H1 (cell line): Measurements from ENCODE around the gene KRTAP29-1. TPM values are rescaled to one million over a fixed set of nuclear protein-coding genes. Genes with fewer than 3 reads are reported as not detected.

Experiments
- CTCF ChIA-PET: fragments of 300-600 bp; sonication (Branson Sonifier 250); formaldehyde crosslinking; loops from one replicate; lab custom pipeline; 2021; ENCODE audit not compliant: partially characterized antibody; lab: Charles Lee
- POLR2A ChIA-PET: fragments of 300-600 bp; sonication (Branson Sonifier 250); formaldehyde crosslinking; loops from one replicate; lab custom pipeline; 2021; ENCODE audit warnings: inconsistent platforms; ENCODE audit not compliant: partially characterized antibody; lab: Charles Lee
- DNase-seq, 2 experiments: peaks; one replicate each; pipeline versions ENCODE4 v3.0.0 to v3.0.0-alpha.2; 2010 to 2022; ENCODE audit warnings: low spot score in 2 of 2, low read depth in 1 of 2, mixed read lengths in 1 of 2
- FAIRE-seq: peaks from 2 replicates; lab custom pipeline; 2011; peaks lifted over from hg19 to GRCh38; lab: Jason Lieb, UNC
- H2AFZ ChIP-seq: 2 replicates; pipeline ENCODE4 v1.8.1; 2012; ENCODE audit warnings: low read length, inconsistent platforms
- H2AK5ac ChIP-seq: 2 replicates; pipeline ENCODE4 v1.6.1; 2013; ENCODE audit warnings: low read depth, low read length
- H2BK120ac ChIP-seq: replicated peaks from 2 replicates; pipeline ENCODE3; 2013; ENCODE audit warnings: low read depth, low read length, inconsistent platforms
- H2BK12ac ChIP-seq: 2 replicates; pipeline ENCODE4 v1.6.1; 2013; ENCODE audit warnings: low read depth, low read length
- H2BK15ac ChIP-seq: 2 replicates; pipeline ENCODE4 v1.6.1; 2013; ENCODE audit warnings: low read length
- H2BK20ac ChIP-seq: 2 replicates; pipeline ENCODE4 v1.6.1; 2013; ENCODE audit warnings: low read length
- H2BK5ac ChIP-seq: 2 replicates; pipeline ENCODE4 v1.6.1; 2013; ENCODE audit warnings: low read depth, low read length
- H3K14ac ChIP-seq: 2 replicates; pipeline ENCODE4 v1.6.1; 2013; ENCODE audit warnings: inconsistent platforms; ENCODE audit not compliant: insufficient read length
- H3K18ac ChIP-seq: 2 replicates; pipeline ENCODE4 v1.6.1; 2013; ENCODE audit warnings: low read length; ENCODE audit errors: extremely low read depth
- H3K23ac ChIP-seq: 2 replicates; pipeline ENCODE4 v1.6.1; 2013; ENCODE audit warnings: inconsistent platforms; ENCODE audit not compliant: insufficient read length
- H3K23me2 ChIP-seq: 2 replicates; pipeline ENCODE4 v1.6.1; 2013; ENCODE audit warnings: low read depth, low read length
- H3K27ac ChIP-seq: 2 replicates; pipeline ENCODE4 v1.6.1; 2011; ENCODE audit warnings: low read depth, low read length, inconsistent platforms
- H3K27me3 ChIP-seq, 4 experiments: replicated peaks in 1 of 4; 1 replicate in 1 of 4; 2 replicates in 3 of 4; pipeline versions ENCODE4 v1.6.1 to v1.8.1; 2011 to 2013; ENCODE audit warnings: low read length in 3 of 4, mild to moderate bottlenecking in 3 of 4, inconsistent platforms in 2 of 4, mixed read lengths in 2 of 4, moderate library complexity in 1 of 4; ENCODE audit not compliant: control insufficient read depth in 3 of 4, insufficient read depth in 3 of 4; ENCODE audit errors: extremely low read depth in 1 of 4
- H3K36me3 ChIP-seq, 4 experiments: 2 replicates each; pipeline versions ENCODE4 v1.6.1 to v1.8.1; 2011 to 2013; ENCODE audit warnings: mild to moderate bottlenecking in 4 of 4, low read length in 3 of 4, moderate library complexity in 2 of 4, control low read depth in 1 of 4, inconsistent platforms in 1 of 4; ENCODE audit not compliant: insufficient read depth in 4 of 4, control insufficient read depth in 2 of 4
- H3K4ac ChIP-seq: replicated peaks from 2 replicates; pipeline ENCODE3; 2013; ENCODE audit warnings: low read length, low read depth, mixed read lengths, inconsistent platforms; ENCODE audit not compliant: insufficient read length
- H3K4me1 ChIP-seq, 4 experiments: replicated peaks in 1 of 4; 1 replicate in 1 of 4; 2 replicates in 3 of 4; pipeline versions ENCODE4 v1.6.1 to v1.8.1; 2011 to 2013; ENCODE audit warnings: low read length in 3 of 4, inconsistent platforms in 2 of 4, mixed read lengths in 1 of 4; ENCODE audit not compliant: insufficient read depth in 4 of 4, control insufficient read depth in 3 of 4
- H3K4me2 ChIP-seq, 2 experiments: 2 replicates each; pipeline versions ENCODE4 v1.6.1 to v1.8.1; 2011 to 2013; ENCODE audit warnings: low read depth in 2 of 2, low read length in 2 of 2, control low read depth in 1 of 2, inconsistent platforms in 1 of 2, mild to moderate bottlenecking in 1 of 2; ENCODE audit not compliant: insufficient read depth in 1 of 2
- H3K4me3 ChIP-seq, 4 experiments: fragments of 200-600, 300-600 bp in 1 of 4; sonication (generic), shearing (Covaris generic), sonication (Bioruptor Twin) in 1 of 4; 2 replicates each; pipeline versions ENCODE4 v1.5.1 to v1.8.1; 2011 to 2016; ENCODE audit warnings: low read length in 4 of 4, low read depth in 3 of 4, control low read depth in 2 of 4, inconsistent platforms in 2 of 4, mild to moderate bottlenecking in 2 of 4, mixed read lengths in 1 of 4, moderate library complexity in 1 of 4; ENCODE audit not compliant: insufficient read depth in 2 of 4; ENCODE audit errors: extremely low read depth in 1 of 4
- H3K56ac ChIP-seq: replicated peaks from 2 replicates; pipeline ENCODE3; 2013; ENCODE audit warnings: low read depth, mild to moderate bottlenecking, mixed read lengths, low read length, inconsistent platforms; ENCODE audit not compliant: insufficient read length
- H3K79me1 ChIP-seq: 2 replicates; pipeline ENCODE4 v1.6.1; 2013; ENCODE audit warnings: low read depth, low read length, control low read depth
- H3K79me2 ChIP-seq, 2 experiments: 2 replicates each; pipeline versions ENCODE4 v1.6.1 to v1.8.1; 2012 to 2013; ENCODE audit warnings: low read length in 2 of 2, mild to moderate bottlenecking in 2 of 2, inconsistent platforms in 1 of 2; ENCODE audit not compliant: insufficient read depth in 2 of 2, control insufficient read depth in 1 of 2
- H3K9ac ChIP-seq, 4 experiments: replicated peaks in 1 of 4; 1 replicate in 1 of 4; 2 replicates in 3 of 4; pipeline versions ENCODE4 v1.6.1 to v1.8.1; 2011 to 2013; ENCODE audit warnings: low read depth in 3 of 4, low read length in 3 of 4, control low read depth in 2 of 4, mild to moderate bottlenecking in 2 of 4, moderate library complexity in 2 of 4, inconsistent platforms in 1 of 4; ENCODE audit errors: extremely low read depth in 1 of 4
- H3K9me3 ChIP-seq, 2 experiments: 2 replicates each; pipeline versions ENCODE4 v1.6.1 to v1.8.1; 2012 to 2013; ENCODE audit warnings: mild to moderate bottlenecking in 2 of 2, moderate library complexity in 2 of 2, control low read depth in 1 of 2, inconsistent platforms in 1 of 2, low read depth in 1 of 2, low read length in 1 of 2, mixed read lengths in 1 of 2; ENCODE audit not compliant: insufficient read depth in 2 of 2
- H4K20me1 ChIP-seq, 2 experiments: replicated peaks in 1 of 2; 2 replicates each; pipeline versions ENCODE3 to v1.8.1; 2011 to 2013; ENCODE audit warnings: inconsistent platforms in 2 of 2, low read length in 2 of 2, mild to moderate bottlenecking in 1 of 2; ENCODE audit not compliant: insufficient read depth in 2 of 2, control insufficient read depth in 1 of 2
- H4K5ac ChIP-seq: 2 replicates; pipeline ENCODE4 v1.6.1; 2013; ENCODE audit warnings: low read length, low read depth, mixed read lengths, inconsistent platforms; ENCODE audit not compliant: insufficient read length
- H4K8ac ChIP-seq: 2 replicates; pipeline ENCODE4 v1.8.0; 2013; ENCODE audit warnings: mild to moderate bottlenecking, moderate library complexity, low read length, inconsistent platforms; ENCODE audit not compliant: insufficient read depth; ENCODE audit errors: extremely low read depth
- H4K91ac ChIP-seq: replicated peaks from 2 replicates; pipeline ENCODE3; 2013; ENCODE audit warnings: low read length, mixed read lengths, inconsistent platforms; ENCODE audit not compliant: insufficient read length
- CHD1 ChIP-seq: IDR thresholded peaks from 2 replicates; pipeline ENCODE4 v1.6.1; 2012; ENCODE audit warnings: low read depth, low read length, improper control_type of control experiment
- CREB1 ChIP-seq: IDR thresholded peaks from 2 replicates; pipeline ENCODE4 v1.6.1; 2012; ENCODE audit warnings: inconsistent platforms
- CTBP2 ChIP-seq: IDR thresholded peaks from 2 replicates; pipeline ENCODE4 v1.7.0; 2011; ENCODE audit warnings: borderline replicate concordance, mild to moderate bottlenecking, moderate library complexity, mixed read lengths, low read length; ENCODE audit not compliant: insufficient read depth, insufficient read length
- GABPA ChIP-seq: IDR thresholded peaks from 2 replicates; pipeline ENCODE4 v1.6.1; 2011; ENCODE audit warnings: mild to moderate bottlenecking, low read length, moderate library complexity, borderline replicate concordance; ENCODE audit not compliant: insufficient read depth
- POLR2A ChIP-seq, 2 experiments: IDR thresholded peaks; 1 replicate in 1 of 2; 2 replicates in 1 of 2; pipeline ENCODE4 v1.6.1; 2011; ENCODE audit warnings: low read depth in 2 of 2, low read length in 2 of 2, mild to moderate bottlenecking in 2 of 2; ENCODE audit errors: control extremely low read depth in 1 of 2
- POLR2AphosphoS5 ChIP-seq: IDR thresholded peaks from 2 replicates; pipeline ENCODE4 v1.6.1; 2011; ENCODE audit warnings: low read depth, low read length
- RAD21 ChIP-seq, 2 experiments: IDR thresholded peaks in 1 of 2; conservative IDR thresholded peaks in 1 of 2; 2 replicates each; pipeline ENCODE4 v1.6.1; 2011; ENCODE audit warnings: low read depth in 2 of 2, low read length in 2 of 2, improper control_type of control experiment in 1 of 2, inconsistent platforms in 1 of 2, mild to moderate bottlenecking in 1 of 2, moderate library complexity in 1 of 2
- SIX5 ChIP-seq: IDR thresholded peaks from 2 replicates; pipeline ENCODE4 v1.6.1; 2011; ENCODE audit warnings: mild to moderate bottlenecking, low read depth, low read length
- SP2 ChIP-seq: IDR thresholded peaks from 2 replicates; pipeline ENCODE4 v1.6.1; 2012; ENCODE audit warnings: mild to moderate bottlenecking, low read length, inconsistent platforms
- TAF1 ChIP-seq: IDR thresholded peaks from 2 replicates; pipeline ENCODE4 v1.6.1; 2011; ENCODE audit warnings: mild to moderate bottlenecking, low read depth, low read length
- TBP ChIP-seq: IDR thresholded peaks from 2 replicates; pipeline ENCODE4 v1.6.1; 2011; ENCODE audit warnings: low read depth, low read length, improper control_type of control experiment
- YY1 ChIP-seq: IDR thresholded peaks from 2 replicates; pipeline ENCODE4 v1.6.1; 2011; ENCODE audit warnings: low read depth, mild to moderate bottlenecking, low read length
- WGBS, 2 experiments: shearing (Covaris generic) in 1 of 2; methylation state at CpG; one replicate each; pipeline versions ENCODE4 v1.1.6 to v1.1.7; 2013 to 2015; ENCODE audit warnings: low lambda C conversion rate in 2 of 2, mixed read lengths in 2 of 2, inconsistent platforms in 1 of 2, low coverage in 1 of 2, missing lambda C conversion rate in 1 of 2; ENCODE audit not compliant: insufficient replicate concordance in 2 of 2, insufficient coverage in 1 of 2, insufficient read length in 1 of 2; ENCODE audit errors: extremely low coverage in 1 of 2, missing lambda C conversion rate in 1 of 2; 5-methylcytosine and 5-hydroxymethylcytosine counted together
- polyA plus RNA-seq, 7 experiments: library from polyadenylated mRNA; depleted of rRNA in 3 of 7; stranded (reverse) in 5 of 7; unstranded in 2 of 7; fragments of >200 nt in 5 of 7; fragments of 200-250 nt in 2 of 7; gene quantifications; 1 replicate in 5 of 7; 2 replicates in 1 of 7; 4 replicates in 1 of 7; pipeline versions ENCODE4 v1.2.1 to v1.2.3, GENCODE V29; 2011 to 2013; ENCODE audit warnings: missing spikeins in 2 of 7, mixed read lengths in 2 of 7
- total RNA-seq: library from RNA; stranded (reverse); fragmentation: NEBNext Ultra II Directional; extraction: Animal tissue kit (Norgen Biotek cat#: 25700); gene quantifications from 2 replicates; pipeline ENCODE4 v1.2.1, GENCODE V29; 2021

Gene KRTAP29-1
- total and polyA plus RNA-seq, 2 of the 8 experiments (the other 6 are each of a cell fraction or from before 2014, with no cell fraction given): not detected

DNA sequence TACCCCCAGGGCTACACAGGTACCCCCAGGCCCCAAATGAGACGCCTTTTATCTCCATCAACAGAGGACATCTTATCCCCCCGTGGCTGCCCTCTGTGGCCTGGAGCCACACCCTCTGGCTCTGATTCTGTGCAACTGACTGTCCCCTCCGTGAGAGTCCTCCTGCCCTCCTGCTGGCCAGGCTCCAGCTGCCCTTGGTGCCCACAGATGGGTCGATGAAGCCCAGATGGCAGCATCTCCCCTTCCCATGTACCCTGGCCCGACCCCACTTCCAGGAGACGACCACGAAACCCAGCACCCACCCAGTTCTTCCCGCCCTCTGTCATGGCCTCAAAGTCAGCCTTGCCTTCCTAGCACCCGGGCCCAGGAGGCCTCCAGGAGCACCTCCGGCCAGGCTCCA lies 22.5 kb upstream of the KRTAP29-1 start:
- Histone ChIP-seq H3K56ac (no peak overlapping the region), H2AK5ac (no peak overlapping the region), H3K14ac (no peak overlapping the region), H3K4me2 (no peak overlapping the region), H3K27me3 (no peaks in the 10 kb centered on the region), H3K9ac (no peak overlapping the region), H2BK5ac (no peak overlapping the region), H2BK20ac (no peak overlapping the region), H2BK12ac (no peak overlapping the region), H4K5ac (no peak overlapping the region), H3K18ac (no peak overlapping the region), H3K23ac (no peak overlapping the region), H3K27ac (no peak overlapping the region), H3K36me3 (no peaks in the 10 kb centered on the region), H4K8ac (no peak overlapping the region), H2BK120ac (no peak overlapping the region), H3K79me1 (no peaks in the 10 kb centered on the region), H3K79me2 (no peaks in the 10 kb centered on the region), H3K4me1 (no peaks in the 10 kb centered on the region; a peak in 1 of 7 replicates), H2AFZ (no peak overlapping the region), H3K4ac (no peak overlapping the region), H2BK15ac (no peak overlapping the region), H4K91ac (no peak overlapping the region), H3K23me2 (no peaks in the 10 kb centered on the region), H3K9me3 (no peaks in the 10 kb centered on the region), H4K20me1 (no peaks in the 10 kb centered on the region), H3K4me3 (no peak overlapping the region)
- DNase-seq (no peak), FAIRE-seq (no peak)
- 94% methylated on average over 6 of the region's 10 CpGs; no CpG with 5 or more reads in 1 of the 2 experiments for WGBS, 2 experiments
- CTCF ChIA-PET: interaction anchor here (1.2 to 1.7 kb wide), 2 partner anchors 9 to 462 kb away, joined by 4 read pairs; no protein-coding TSS in a partner anchor
- POLR2A ChIA-PET: no interaction called here
- TF ChIP-seq RAD21 (IDR thresholded peaks at IDR 0.05 in 1 of 2, conservative IDR thresholded peaks at IDR 0.05 in 1 of 2; ENCODE audit: low read depth in 2 of 2, low read length in 2 of 2): no peak
- no peak for TF ChIP-seq CREB1
- no peak for TF ChIP-seq CHD1
- TF ChIP-seq CTBP2: no peak
- TF ChIP-seq SP2: no peak
- TF ChIP-seq GABPA: no peak
- TF ChIP-seq POLR2AphosphoS5: no peak
- TF ChIP-seq POLR2A (IDR thresholded peaks at IDR 0.05; ENCODE audit: control extremely low read depth in 1 of 2, low read depth in 2 of 2, low read length in 2 of 2): no peak
- TF ChIP-seq TBP: no peak
- TF ChIP-seq YY1: no peak
- TF ChIP-seq SIX5: no peak
- TF ChIP-seq TAF1: no peak
